Measurements from ENCODE around the gene SCO1. TPM values are rescaled to one million over a fixed set of nuclear protein-coding genes. Genes with fewer than 3 reads are reported as not detected.
"Not testable (repeated sequence)": the region's sequence is repeated elsewhere in the genome, so short reads cannot be mapped to it uniquely, and the experiment has no call there.

SCO1 gene
- total RNA-seq, 1 experiment from 2014 or later, result 39.7 TPM

GRCh38 chr17:10738521-10739258 lies 41.4 kb upstream of the SCO1 start:
- Histone ChIP-seq H3K4me2 (ENCODE audit: low read depth, low read length, poor library complexity, severe bottlenecking) (no peak overlapping the region), H3K27ac (ENCODE audit: low read length) (no peak overlapping the region), H3K4me1 (ENCODE audit: low read length) (no peaks in the 10 kb centered on the region), H2AFZ (ENCODE audit: low read length) (no peak overlapping the region), H4K20me1 (ENCODE audit: insufficient read depth, low read depth, low read length) (no peaks in the 10 kb centered on the region), H3K9ac (ENCODE audit: low read length) (no peak overlapping the region), H3K4me3 (ENCODE audit: low read length) (no peak overlapping the region), H3K79me2 (ENCODE audit: low read length) (no peaks in the 10 kb centered on the region), H3K9me3 (ENCODE audit: low read length) (no peaks in the 10 kb centered on the region), H3K9me2 (replicated peaks; ENCODE audit: insufficient read depth, low read length) (no peaks in the 10 kb centered on the region), H3K27me3 (ENCODE audit: low read length) (no peaks in the 10 kb centered on the region), H3K36me3 (ENCODE audit: insufficient read depth, low read length) (no peaks in the 10 kb centered on the region)
- DNase-seq, result no peak

- Histone ChIP-seq H3K79me2 (ENCODE audit: low read length) (no peaks in the 10 kb centered on the region), H3K27me3 (ENCODE audit: low read length) (no peaks in the 10 kb centered on the region), H2AFZ (ENCODE audit: low read length) (no peak overlapping the region), H3K36me3 (ENCODE audit: insufficient read depth, low read length) (no peaks in the 10 kb centered on the region), H3K9me2 (replicated peaks; ENCODE audit: insufficient read depth, low read length) (no peaks in the 10 kb centered on the region), H3K4me2 (ENCODE audit: low read depth, low read length, poor library complexity, severe bottlenecking) (no peak overlapping the region), H3K4me1 (ENCODE audit: low read length) (peaks cover 6% of the 10 kb centered on the region), H3K4me3 (ENCODE audit: low read length) (no peak overlapping the region), H3K27ac (ENCODE audit: low read length) (no peak overlapping the region), H3K9me3 (ENCODE audit: low read length) (no peaks in the 10 kb centered on the region), H4K20me1 (ENCODE audit: insufficient read depth, low read depth, low read length) (no peaks in the 10 kb centered on the region), H3K9ac (ENCODE audit: low read length) (no peak overlapping the region)
- no peak for DNase-seq
These were observed 40.4 kb upstream of the SCO1 start for GRCh38 chr17:10737736-10738135.

GRCh38 chr17:10737168-10737622 lies 39.9 kb upstream of the SCO1 start:
- Histone ChIP-seq H4K20me1 (ENCODE audit: insufficient read depth, low read depth, low read length) (no peaks in the 10 kb centered on the region), H3K4me1 (ENCODE audit: low read length) (peaks cover 9% of the 10 kb centered on the region), H3K4me3 (ENCODE audit: low read length) (no peak overlapping the region), H3K9me3 (ENCODE audit: low read length) (no peaks in the 10 kb centered on the region), H2AFZ (ENCODE audit: low read length) (no peak overlapping the region), H3K27ac (ENCODE audit: low read length) (no peak overlapping the region), H3K4me2 (ENCODE audit: low read depth, low read length, poor library complexity, severe bottlenecking) (no peak overlapping the region), H3K79me2 (ENCODE audit: low read length) (no peaks in the 10 kb centered on the region), H3K9me2 (replicated peaks; ENCODE audit: insufficient read depth, low read length) (no peaks in the 10 kb centered on the region), H3K36me3 (ENCODE audit: insufficient read depth, low read length) (no peaks in the 10 kb centered on the region), H3K9ac (ENCODE audit: low read length) (no peak overlapping the region), H3K27me3 (ENCODE audit: low read length) (no peaks in the 10 kb centered on the region)
- peak; percentile 67 for DNase-seq

- no peak for DNase-seq
- Histone ChIP-seq H4K20me1 (ENCODE audit: insufficient read depth, low read depth, low read length) (no peaks in the 10 kb centered on the region), H3K4me1 (ENCODE audit: low read length) (peaks cover 9% of the 10 kb centered on the region), H3K4me3 (ENCODE audit: low read length) (no peak overlapping the region), H3K36me3 (ENCODE audit: insufficient read depth, low read length) (no peaks in the 10 kb centered on the region), H3K9me2 (replicated peaks; ENCODE audit: insufficient read depth, low read length) (no peaks in the 10 kb centered on the region), H3K79me2 (ENCODE audit: low read length) (no peaks in the 10 kb centered on the region), H3K27me3 (ENCODE audit: low read length) (no peaks in the 10 kb centered on the region), H3K4me2 (ENCODE audit: low read depth, low read length, poor library complexity, severe bottlenecking) (no peak overlapping the region), H3K27ac (ENCODE audit: low read length) (no peak overlapping the region), H3K9me3 (ENCODE audit: low read length) (no peaks in the 10 kb centered on the region), H2AFZ (ENCODE audit: low read length) (no peak overlapping the region), H3K9ac (ENCODE audit: low read length) (no peak overlapping the region)
These were observed 38.5 kb upstream of the SCO1 start for GRCh38 chr17:10735821-10736220.

GRCh38 chr17:10735251-10735650 lies 37.9 kb upstream of the SCO1 start:
- no peaks in the 10 kb centered on the region for H3K79me2 ChIP-seq (ENCODE audit: low read length)
- H3K36me3 ChIP-seq (ENCODE audit: insufficient read depth, low read length), result no peaks in the 10 kb centered on the region
- no peaks in the 10 kb centered on the region for H3K9me3 ChIP-seq (ENCODE audit: low read length)
- H3K9ac ChIP-seq (ENCODE audit: low read length), result no peak overlapping the region
- no peaks in the 10 kb centered on the region for H4K20me1 ChIP-seq (ENCODE audit: insufficient read depth, low read depth, low read length)
- no peak for DNase-seq
- H3K4me2 ChIP-seq (ENCODE audit: low read depth, low read length, poor library complexity, severe bottlenecking), result no peak overlapping the region
- H3K4me3 ChIP-seq (ENCODE audit: low read length), result no peak overlapping the region
- H3K27ac ChIP-seq (ENCODE audit: low read length), result no peak overlapping the region
- peaks cover 9% of the 10 kb centered on the region for H3K4me1 ChIP-seq (ENCODE audit: low read length)
- H2AFZ ChIP-seq (ENCODE audit: low read length), result no peak overlapping the region
- H3K9me2 ChIP-seq (replicated peaks; ENCODE audit: insufficient read depth, low read length), result no peaks in the 10 kb centered on the region
- H3K27me3 ChIP-seq (ENCODE audit: low read length), result no peaks in the 10 kb centered on the region

- no peaks in the 10 kb centered on the region for H4K20me1 ChIP-seq (ENCODE audit: insufficient read depth, low read depth, low read length)
- H3K27me3 ChIP-seq (ENCODE audit: low read length), result no peaks in the 10 kb centered on the region
- no peaks in the 10 kb centered on the region for H3K9me2 ChIP-seq (replicated peaks; ENCODE audit: insufficient read depth, low read length)
- H3K36me3 ChIP-seq (ENCODE audit: insufficient read depth, low read length), result no peaks in the 10 kb centered on the region
- no peak overlapping the region for H3K4me2 ChIP-seq (ENCODE audit: low read depth, low read length, poor library complexity, severe bottlenecking)
- H2AFZ ChIP-seq (ENCODE audit: low read length), result no peak overlapping the region
- H3K4me3 ChIP-seq (ENCODE audit: low read length), result no peak overlapping the region
- no peaks in the 10 kb centered on the region for H3K9me3 ChIP-seq (ENCODE audit: low read length)
- no peak overlapping the region for H3K9ac ChIP-seq (ENCODE audit: low read length)
- no peaks in the 10 kb centered on the region for H3K79me2 ChIP-seq (ENCODE audit: low read length)
- no peak overlapping the region for H3K27ac ChIP-seq (ENCODE audit: low read length)
- peaks cover 9% of the 10 kb centered on the region for H3K4me1 ChIP-seq (ENCODE audit: low read length)
- no peak for DNase-seq
These were observed 36.3 kb upstream of the SCO1 start for GRCh38 chr17:10733666-10734065.

- H4K20me1 ChIP-seq (ENCODE audit: insufficient read depth, low read depth, low read length); H3K4me1 ChIP-seq (ENCODE audit: low read length); H3K27ac ChIP-seq (ENCODE audit: low read length); H3K4me3 ChIP-seq (ENCODE audit: low read length); H2AFZ ChIP-seq (ENCODE audit: low read length); H3K9ac ChIP-seq (ENCODE audit: low read length); DNase-seq; H3K27me3 ChIP-seq (ENCODE audit: low read length); H3K9me2 ChIP-seq (replicated peaks; ENCODE audit: insufficient read depth, low read length); H3K79me2 ChIP-seq (ENCODE audit: low read length); H3K9me3 ChIP-seq (ENCODE audit: low read length); H3K4me2 ChIP-seq (ENCODE audit: low read depth, low read length, poor library complexity, severe bottlenecking); H3K36me3 ChIP-seq (ENCODE audit: insufficient read depth, low read length): not testable (repeated sequence)
These were observed 34.8 kb upstream of the SCO1 start for GRCh38 chr17:10732121-10732520.

GRCh38 chr17:10731408-10731879 lies 34.1 kb upstream of the SCO1 start:
- H4K20me1 ChIP-seq (ENCODE audit: insufficient read depth, low read depth, low read length), result no peaks in the 10 kb centered on the region
- H3K9me3 ChIP-seq (ENCODE audit: low read length), result no peaks in the 10 kb centered on the region
- no peaks in the 10 kb centered on the region for H3K79me2 ChIP-seq (ENCODE audit: low read length)
- no peak overlapping the region for H2AFZ ChIP-seq (ENCODE audit: low read length)
- no peak for DNase-seq
- H3K9me2 ChIP-seq (replicated peaks; ENCODE audit: insufficient read depth, low read length), result no peaks in the 10 kb centered on the region
- H3K27ac ChIP-seq (ENCODE audit: low read length), result no peak overlapping the region
- no peak overlapping the region for H3K4me2 ChIP-seq (ENCODE audit: low read depth, low read length, poor library complexity, severe bottlenecking)
- no peak overlapping the region for H3K9ac ChIP-seq (ENCODE audit: low read length)
- H3K27me3 ChIP-seq (ENCODE audit: low read length), result no peaks in the 10 kb centered on the region
- H3K4me1 ChIP-seq (ENCODE audit: low read length), result peaks cover 10% of the 10 kb centered on the region
- H3K36me3 ChIP-seq (ENCODE audit: insufficient read depth, low read length), result no peaks in the 10 kb centered on the region
- no peak overlapping the region for H3K4me3 ChIP-seq (ENCODE audit: low read length)

Measured in Karpas-422 (cell line).